Cardiac fibroblast (primary cell): Measurements from ENCODE around the gene MARK4.
"Not testable (repeated sequence)": the region's sequence is repeated elsewhere in the genome, so short reads cannot be mapped to it uniquely, and the experiment has no call there.

Source experiments
- DNase-seq, 2 donors: peaks; one replicate each; pipeline versions ENCODE4 v3.0.0 to v3.0.0-alpha.2; 2010; ENCODE audit warnings: low read depth in 2 of 2
- H3K4me3 ChIP-seq, 2 donors: replicated peaks in 1 of 2; 1 replicate in 1 of 2; 2 replicates in 1 of 2; pipeline ENCODE4 v1.5.1; 2011; ENCODE audit warnings: low read depth in 2 of 2, low read length in 2 of 2, mild to moderate bottlenecking in 2 of 2, moderate library complexity in 1 of 2
- CTCF ChIP-seq: IDR thresholded peaks from one replicate; pipeline ENCODE4 v1.5.1; 2011; ENCODE audit warnings: low read depth, mild to moderate bottlenecking, low read length, inconsistent platforms

MARK4 gene

DNA sequence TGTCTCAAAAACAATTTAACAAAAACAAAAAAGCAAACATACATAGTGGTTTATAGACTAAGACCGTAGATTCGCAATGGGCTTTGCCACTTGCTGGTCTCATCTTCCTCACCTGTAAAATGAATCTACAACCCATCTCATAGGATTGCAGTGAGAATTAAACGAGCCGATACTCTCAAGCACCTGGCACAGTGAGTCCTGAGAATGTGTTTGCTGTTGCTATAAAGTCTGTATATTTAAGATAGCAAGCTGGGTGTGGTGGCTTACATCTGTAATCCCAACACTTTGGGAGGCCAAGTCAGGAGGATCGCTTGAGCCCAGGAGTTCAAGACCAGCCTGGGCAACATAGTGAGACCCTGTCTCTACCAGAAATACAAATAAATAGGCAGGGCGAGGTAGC, 28.3 kb upstream of the MARK4 start:
- no peak for DNase-seq
- no peak for TF ChIP-seq CTCF
- H3K4me3 ChIP-seq: no peak overlapping the region

DNA sequence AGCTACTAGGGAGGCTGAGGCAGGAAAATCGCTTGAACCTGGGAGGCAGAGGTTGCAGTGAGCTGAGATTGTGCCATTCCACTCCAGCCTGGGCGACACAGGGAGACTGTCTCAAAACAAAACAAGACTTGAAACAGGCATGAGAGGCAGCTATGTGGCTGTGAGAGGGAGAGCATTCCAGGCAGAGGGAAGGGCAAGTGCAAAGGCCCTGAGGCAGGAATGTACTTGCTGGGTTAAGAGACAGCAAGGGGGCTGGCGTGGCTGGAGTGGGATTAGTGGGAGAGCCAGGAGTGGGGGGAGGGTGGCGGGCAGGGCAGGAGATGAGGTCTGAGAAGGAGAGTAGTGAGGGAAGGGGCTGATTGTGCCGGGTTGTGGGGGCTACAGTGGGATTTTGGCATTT, 27.2 kb upstream of the MARK4 start:
- no peak for DNase-seq
- TF ChIP-seq CTCF: no peak
- H3K4me3 ChIP-seq: no peak overlapping the region

- no peak for DNase-seq
- H3K4me3 ChIP-seq: no peak overlapping the region
- no peak for TF ChIP-seq CTCF
These were observed 26.4 kb upstream of the MARK4 start for GRCh38 chr19:45224645-45225044.

DNA sequence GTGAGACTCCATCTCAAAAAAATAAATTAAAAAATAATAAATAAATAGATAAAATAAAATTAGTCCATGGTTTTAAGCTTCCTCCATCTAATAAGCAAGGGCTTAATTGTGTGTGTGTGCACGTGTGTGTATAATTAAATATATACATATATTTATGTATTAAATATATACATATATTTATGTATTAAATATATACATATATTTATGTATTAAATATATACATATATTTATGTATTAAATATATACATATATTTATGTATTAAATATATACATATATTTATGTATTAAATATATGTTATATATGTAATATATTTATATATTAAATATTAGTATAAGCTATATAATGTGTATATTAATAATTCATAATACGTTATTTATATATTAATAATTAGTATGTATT, 22.0 kb upstream of the MARK4 start:
- H3K4me3 ChIP-seq, DNase-seq: not testable (repeated sequence)

DNA sequence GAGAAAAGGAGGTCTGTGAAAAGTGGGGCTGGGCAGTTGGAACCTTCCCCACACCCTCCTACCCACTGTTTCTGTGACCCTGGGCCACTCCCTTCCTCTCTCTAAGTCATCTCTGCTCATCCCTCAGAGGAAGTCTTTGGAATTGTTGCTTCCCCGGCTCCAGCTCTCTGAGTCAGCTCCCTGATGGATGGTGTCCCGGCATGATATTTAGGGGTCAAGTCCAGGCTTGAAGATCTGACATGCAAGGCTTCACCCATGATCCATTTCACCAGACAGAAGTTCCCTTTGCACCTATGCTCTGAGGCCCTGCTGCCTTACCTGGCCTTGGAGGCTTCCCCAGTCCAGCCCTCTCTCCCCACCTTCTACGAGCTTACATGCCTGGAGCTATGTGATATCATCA, 19.2 kb upstream of the MARK4 start:
- no peak for DNase-seq
- TF ChIP-seq CTCF: no peak
- H3K4me3 ChIP-seq: no peak overlapping the region

DNA sequence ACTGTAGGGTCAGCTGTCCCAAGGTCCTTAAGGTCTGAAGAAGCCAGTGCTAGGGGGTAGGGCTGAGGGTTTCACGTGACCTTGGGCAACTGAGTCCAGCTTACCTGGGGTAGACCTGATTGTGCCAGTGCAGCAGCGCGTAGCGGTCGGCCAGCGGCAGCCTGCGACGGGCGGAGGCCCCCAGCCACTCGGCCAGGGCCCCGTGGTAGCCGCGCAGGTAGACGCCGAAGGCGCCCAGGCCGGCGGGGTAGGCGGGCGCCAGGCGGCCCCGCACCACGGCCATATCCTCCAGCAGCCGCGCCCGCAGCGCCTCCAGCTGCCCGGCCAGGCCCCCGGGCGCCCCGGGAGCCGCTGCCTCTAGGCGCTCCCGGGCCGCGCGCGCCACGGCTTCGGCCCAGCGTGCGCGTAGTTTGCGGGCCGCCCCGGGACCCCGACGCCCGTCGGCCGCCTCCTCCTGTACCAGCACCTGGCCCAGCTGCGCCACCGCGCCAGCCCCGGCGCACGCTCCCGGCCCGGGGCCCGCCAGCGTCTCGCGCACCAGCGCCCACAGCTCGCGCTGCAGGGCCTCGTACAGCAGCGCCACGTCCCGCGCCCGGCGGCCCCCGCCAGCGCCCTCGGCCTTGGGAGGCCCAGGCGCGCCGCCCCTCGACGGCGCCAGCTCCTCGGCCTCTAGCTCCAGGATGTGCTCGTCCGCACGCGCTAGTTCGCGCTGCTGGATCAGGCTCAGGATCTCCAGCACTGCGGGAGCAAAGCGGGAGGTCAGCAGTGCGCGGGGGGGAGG, 16.8 kb upstream of the MARK4 start:
- H3K4me3 ChIP-seq: no peak overlapping the region
- DNase-seq: no peak
- TF ChIP-seq CTCF: no peak

- DNase-seq: no peak
- no peak overlapping the region for H3K4me3 ChIP-seq
- TF ChIP-seq CTCF: no peak
These were observed 15.6 kb upstream of the MARK4 start for GRCh38 chr19:45235485-45235884.
